HG03135 (cell line): ENCODE measurements around the gene EEF1G.
A peak's percentile ranks its signal among the peaks of the same experiment; 100 is the strongest.
"Not testable (repeated sequence)": the region's sequence is repeated elsewhere in the genome, so short reads cannot be mapped to it uniquely, and the experiment has no call there.

Experiments used
- ATAC-seq: cut with Tn5 transposase; IDR thresholded peaks from one replicate; pipeline ENCODE4 v1.9.1; 2021; ENCODE audit warnings: mild to moderate bottlenecking, moderate library complexity; ENCODE audit not compliant: unreplicated experiment

Gene EEF1G, protein sequence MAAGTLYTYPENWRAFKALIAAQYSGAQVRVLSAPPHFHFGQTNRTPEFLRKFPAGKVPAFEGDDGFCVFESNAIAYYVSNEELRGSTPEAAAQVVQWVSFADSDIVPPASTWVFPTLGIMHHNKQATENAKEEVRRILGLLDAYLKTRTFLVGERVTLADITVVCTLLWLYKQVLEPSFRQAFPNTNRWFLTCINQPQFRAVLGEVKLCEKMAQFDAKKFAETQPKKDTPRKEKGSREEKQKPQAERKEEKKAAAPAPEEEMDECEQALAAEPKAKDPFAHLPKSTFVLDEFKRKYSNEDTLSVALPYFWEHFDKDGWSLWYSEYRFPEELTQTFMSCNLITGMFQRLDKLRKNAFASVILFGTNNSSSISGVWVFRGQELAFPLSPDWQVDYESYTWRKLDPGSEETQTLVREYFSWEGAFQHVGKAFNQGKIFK

DNA sequence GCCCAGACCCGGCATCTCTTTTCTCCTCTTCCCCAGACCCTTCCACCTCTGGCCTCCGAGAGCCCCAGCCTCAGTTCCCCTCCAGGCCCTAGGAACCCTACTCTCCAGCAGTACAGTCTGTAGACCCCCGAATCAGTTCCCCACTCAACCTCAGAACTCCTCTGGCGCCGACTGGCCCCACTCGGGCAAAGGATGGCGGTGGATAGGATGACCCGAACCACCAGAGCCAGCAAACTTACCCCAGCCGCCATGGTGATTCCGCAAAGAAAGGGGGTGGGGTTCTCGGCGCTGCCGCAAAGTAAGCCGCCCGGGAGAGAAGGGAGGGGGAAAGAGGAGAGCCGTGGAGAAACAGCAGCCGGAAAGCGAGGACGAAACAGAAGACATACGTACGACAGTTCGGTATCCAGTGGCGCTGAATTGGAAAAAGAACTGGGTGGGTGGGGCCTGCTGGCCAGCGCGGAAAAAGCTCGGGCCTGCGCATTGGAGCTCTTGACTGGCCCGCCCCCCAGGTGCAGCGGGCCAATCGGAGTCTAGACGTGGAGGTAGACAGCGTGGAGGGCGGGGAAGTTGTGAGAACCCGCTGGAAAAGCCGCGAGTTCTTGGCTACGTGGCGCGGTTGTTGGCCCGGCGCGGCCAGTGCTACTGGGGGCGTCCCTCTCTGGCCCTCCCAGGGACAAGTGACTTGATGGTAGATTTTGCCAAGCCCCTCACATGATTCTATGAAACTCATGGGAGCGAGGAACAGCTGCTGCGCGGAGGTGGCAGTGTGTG, at the start of gene EEF1G:
TSS of gene EEF1G (minus strand) at position 300 of the 771 bp plus-strand sequence. CDS start at position 251, 49 bp downstream.
- ATAC-seq = peak; percentile 89

- ATAC-seq = no peak
Measured at GRCh38 chr11:62622476-62623089, 48.9 kb upstream of the EEF1G start.

GRCh38 chr11:62621567-62622470, 48.1 kb upstream of the EEF1G start, which contains the start of gene B3GAT3:
Gene B3GAT3, minus strand, starts transcription at chr11:62621986. Its CDS starts 39 bp downstream, at chr11:62621947.
- peak; percentile 86 for ATAC-seq

DNA sequence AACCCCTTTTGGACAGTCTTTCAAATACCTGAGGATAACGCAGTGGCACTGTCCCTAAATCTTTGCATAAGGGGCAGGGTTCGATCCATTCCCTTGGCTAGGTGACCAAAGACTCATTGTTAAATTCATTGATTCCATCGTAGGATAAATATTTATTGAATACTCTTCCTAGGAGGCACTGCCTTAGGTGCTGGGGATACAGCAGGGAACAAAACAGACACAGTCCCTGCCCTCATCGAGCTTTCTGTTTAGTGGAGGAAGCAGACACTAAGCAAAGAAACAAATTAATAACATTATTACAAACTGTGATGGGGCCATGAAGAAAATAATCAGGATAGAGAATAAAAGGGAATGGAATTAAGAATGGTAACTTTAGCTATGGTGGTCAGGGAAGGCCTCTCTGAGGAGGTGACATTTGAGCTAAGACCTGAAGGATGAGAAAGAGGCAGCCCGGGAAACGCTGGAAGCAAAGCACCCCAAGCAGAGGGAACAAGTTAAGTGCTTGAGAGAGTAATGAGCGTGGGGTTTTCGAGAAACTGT, 47.4 kb upstream of the EEF1G start:
- no peak for ATAC-seq

DNA sequence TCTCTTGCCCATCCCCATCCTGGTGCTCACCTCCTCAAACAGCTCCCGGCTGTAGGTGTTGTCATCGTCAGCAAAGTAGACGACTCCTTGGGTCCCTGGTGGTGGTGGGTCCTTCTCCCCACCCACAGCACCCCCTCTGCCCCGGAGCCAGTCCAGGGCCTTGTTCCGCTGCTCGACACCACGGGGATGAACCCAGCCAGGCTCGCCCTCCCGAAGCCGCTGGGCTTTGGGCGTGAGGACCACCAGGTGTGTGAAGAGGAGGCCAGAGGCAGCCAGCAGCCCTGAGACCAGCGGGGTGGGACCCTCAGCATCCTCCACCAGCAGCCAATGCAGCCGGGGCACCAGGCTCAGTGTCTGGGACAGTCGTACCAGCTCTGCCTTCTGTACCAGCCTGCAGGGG, 43.3 kb upstream of the EEF1G start:
- ATAC-seq = not testable (repeated sequence)

DNA sequence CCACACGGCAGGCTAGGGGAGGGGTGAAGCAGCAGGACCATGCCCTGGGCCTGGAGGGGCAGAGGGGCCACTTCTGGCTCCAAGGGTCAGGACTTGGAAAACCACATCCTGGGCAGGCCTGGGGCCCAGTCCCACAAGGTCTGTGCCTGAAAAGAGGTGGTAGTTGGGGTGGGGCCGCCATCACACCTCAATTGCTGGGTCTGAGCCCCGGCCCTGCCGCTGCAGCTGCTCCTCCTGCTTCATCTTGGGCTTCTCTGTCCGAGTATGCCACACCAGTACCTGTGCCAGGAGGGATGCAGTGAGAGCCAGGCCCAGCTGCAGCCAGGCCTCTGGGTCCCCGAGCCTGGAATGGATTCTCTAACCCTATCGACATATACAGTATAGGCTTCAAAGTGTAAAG, 41.8 kb upstream of the EEF1G start:
- no peak for ATAC-seq

DNA sequence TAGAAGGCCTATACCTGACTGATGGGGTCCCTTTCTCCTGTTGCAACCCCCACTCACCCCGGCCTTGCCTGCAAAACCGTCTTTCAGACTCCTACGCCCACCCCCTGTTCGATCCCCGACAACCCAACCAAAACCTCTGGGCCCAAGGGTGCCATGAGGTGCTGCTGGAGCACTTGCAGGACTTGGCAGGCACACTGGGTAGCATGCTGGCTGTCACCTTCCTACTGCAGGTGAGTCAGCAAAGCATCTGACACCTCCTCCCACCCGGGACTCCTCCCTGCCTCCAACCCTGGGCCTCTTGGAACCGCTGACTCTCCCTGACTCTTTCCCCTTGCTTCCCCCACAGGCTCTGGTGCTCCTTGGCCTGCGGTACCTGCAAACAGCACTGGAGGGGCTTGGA, 40.6 kb upstream of the EEF1G start:
- ATAC-seq = no peak

DNA sequence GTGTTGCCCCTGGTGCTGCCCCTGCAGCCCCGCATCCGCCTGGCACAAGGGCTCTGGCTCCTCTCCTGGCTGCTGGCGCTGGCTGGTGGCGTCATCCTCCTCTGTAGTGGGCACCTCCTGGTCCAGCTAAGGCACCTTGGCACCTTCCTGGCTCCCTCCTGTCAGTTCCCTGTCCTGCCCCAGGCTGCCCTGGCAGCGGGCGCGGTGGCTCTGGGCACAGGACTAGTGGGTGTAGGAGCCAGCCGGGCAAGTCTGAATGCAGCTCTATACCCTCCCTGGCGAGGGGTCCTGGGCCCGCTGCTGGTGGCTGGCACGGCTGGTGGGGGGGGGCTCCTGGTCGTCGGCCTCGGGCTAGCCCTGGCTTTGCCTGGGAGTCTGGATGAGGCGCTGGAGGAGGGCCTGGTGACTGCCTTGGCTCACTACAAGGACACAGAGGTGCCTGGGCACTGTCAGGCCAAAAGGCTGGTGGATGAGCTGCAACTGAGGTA, 39.6 kb upstream of the EEF1G start:
- no peak for ATAC-seq

- ATAC-seq = peak; percentile 57
Measured at GRCh38 chr11:62612366-62613290, 38.9 kb upstream of the EEF1G start, which contains the start of the genes EML3 and ROM1. Gene EML3, minus strand, starts transcription at chr11:62612775. Its CDS starts 318 bp downstream, at chr11:62612457. Gene ROM1, plus strand, starts transcription at chr11:62613257. Its CDS starts 25 bp downstream, at chr11:62613282.

- peak; percentile 21 for ATAC-seq
Measured at GRCh38 chr11:62611705-62612365, 38.1 kb upstream of the EEF1G start.

DNA sequence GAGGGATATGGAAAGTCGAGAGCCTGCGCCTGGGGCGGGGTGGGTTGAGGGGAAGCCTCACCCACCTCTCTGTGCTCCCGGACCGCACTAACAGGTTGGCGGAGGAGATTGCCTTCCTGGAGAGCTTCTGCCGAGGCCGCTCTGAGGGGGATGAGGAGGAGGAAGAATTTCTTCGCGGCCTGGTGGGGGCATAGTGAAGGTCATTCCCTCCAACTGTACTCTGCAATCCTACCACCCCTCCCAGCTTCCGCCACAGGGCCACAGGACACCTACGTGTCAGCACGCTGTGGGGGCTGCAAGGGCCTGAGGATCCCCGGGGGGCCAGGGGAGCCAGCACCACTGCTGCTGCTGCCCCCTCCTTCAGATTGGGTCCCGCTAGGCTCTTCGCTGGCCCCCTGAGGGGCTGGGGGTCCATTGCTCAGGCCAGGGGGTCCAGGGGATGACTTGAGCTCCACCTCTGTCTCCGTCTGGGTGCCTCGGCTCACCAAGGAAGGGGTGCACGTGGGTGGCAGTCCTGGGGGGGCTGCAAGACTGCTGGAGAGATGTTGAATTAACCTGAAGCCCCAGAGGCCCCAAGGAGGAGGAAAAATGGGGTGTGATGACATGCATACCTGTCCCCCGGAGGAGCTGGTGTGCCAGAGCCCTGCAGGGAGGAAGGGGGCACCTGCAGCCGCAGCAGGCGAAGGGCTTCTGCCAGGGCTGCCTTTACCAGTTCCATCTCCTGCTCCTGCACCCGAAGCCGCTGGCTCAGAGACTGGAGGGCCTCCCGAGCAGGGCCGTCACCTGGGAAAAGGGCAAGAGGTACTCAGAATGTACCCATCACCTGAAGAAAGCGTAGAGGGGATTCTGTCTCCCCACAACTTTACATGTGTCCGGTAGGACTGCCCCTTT, 37.4 kb upstream of the EEF1G start:
- ATAC-seq = no peak

DNA sequence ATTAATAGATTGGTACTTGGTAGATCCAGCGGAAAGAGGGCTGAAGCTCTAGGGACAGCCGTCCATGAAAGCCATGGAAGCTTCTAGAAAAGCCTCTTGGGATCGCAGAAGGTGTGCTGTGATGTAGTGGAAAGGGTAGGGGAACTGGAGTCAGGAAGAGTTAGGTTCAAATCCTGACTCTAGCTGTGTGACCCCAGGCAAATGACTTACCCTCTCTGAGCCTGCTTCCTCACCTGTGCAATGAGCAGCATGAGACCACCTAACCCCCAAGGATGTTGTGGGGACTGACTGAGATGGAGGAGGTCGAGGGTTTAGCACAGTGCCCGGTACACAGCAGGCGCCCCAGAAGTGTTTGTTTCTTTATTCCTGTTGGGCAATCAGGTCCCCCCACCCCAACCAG, 36.7 kb upstream of the EEF1G start:
- ATAC-seq = no peak

DNA sequence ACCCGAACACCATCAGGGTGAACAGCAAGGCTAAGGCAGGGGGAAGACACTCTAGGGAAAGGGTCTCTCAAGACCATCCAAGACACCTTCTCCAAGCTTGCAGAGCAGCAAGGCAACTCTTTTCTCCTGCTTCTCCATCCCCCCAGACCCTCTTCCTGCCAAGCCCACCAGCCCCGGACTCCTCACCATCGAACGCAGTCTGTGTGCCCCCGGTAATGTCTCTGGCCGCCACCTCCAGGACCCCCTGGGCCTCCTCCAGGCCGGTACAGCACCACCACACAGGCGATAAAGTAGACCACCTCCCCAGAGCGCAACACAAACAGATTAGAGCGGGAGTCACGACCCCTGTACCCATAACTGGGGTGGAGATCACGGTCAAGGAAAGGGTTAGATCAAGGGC, 35.1 kb upstream of the EEF1G start:
- no peak for ATAC-seq

DNA sequence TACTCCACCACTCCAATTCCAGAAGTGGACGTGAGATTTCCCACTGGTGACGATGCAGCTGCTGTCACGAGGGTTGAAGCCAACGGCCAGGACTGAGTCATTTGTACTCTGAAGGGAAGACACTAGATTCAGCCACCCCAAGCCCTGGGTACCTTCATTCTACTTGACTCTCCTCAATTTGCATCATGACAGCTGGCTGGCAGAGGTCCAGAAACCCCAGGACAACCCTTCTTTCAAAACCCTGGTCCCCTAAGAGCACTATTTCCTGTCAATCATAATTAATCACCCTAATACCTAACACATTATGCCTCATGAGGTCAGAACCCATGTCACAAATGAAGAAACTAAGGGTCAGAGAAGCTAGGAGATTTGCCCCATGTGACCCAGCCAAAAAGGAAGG, 34.0 kb upstream of the EEF1G start:
- no peak for ATAC-seq

DNA sequence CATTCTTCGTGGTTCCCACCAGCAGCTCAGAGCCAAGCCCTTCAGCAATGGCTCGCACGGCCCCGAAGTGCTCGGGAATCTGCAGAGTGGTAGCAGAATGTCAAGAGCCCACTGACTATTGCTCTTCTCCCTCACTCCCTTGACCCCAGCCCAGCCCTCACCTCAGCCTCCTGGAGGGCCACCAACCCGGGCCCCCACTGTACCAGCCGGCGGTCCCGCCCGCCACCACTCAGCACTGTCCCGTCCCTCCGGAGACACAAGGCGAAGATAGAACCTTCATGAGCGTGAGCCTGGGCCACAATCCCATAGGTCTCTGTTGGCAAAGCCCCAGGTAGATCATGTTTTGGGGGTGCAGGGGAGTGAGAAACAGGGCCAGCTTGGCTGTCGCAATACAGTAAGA, 32.2 kb upstream of the EEF1G start:
- no peak for ATAC-seq

DNA sequence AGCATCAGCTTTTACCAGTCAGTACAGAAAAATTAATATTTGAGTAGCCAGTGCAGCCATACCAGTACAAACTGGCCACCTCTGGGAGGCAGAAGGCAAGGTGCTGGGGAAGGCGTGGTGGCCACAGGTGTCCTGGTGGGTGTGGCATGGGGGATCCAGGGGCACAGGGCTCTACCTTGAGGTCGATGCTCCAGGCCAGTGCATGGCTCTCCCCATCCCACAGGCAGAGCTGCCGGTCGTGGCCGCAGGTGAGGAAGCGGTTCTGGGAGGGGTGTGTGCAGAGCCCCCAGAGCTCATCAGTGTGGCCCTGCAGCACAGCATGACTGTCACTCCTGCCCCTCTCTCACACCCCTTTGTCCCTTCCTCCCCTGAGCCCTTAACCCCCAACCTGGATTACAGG, 31.8 kb upstream of the EEF1G start:
- no peak for ATAC-seq

DNA sequence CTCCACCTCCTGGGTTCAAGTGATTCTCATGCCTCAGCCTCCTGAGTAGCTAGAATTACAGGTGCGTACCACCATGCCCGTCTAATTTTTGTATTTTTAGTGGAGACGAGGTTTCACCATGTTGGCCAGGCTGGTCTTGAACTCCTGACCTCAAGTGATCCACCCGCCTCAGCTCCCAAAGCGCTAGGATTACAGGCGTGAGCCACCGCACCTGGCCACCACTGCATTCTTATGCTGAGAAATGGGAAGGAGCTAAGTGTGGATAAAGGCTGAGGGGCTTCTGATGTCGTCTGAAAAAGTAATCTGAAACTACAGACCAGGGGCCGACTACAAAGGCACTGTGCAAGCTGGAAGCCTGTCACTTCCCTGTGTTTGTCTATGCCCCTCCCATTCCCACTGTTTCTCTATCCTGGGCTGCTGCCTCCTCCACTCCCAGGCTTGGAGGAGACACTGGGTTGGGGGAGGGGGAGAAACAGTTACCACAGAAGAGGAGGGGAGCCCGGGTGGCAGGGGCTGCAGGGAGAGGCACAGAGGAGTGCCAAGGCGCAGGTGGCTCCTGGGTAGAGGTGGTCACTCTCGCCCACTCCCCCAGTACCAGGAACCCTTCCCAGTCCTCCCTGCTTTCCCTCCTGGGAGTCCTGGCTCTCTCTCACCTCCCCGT, 30.9 kb upstream of the EEF1G start:
- no peak for ATAC-seq
